HG03457 (cell line): Measurements from ENCODE around the gene OLIG2.

Source experiments
- ATAC-seq: cut with Tn5 transposase; IDR thresholded peaks from one replicate; pipeline ENCODE4 v1.9.1; 2021; ENCODE audit warnings: moderate number of reproducible peaks; ENCODE audit not compliant: unreplicated experiment

Gene OLIG2

GRCh38 chr21:33063907-33064622, 38.3 kb downstream of the OLIG2 start:
- no peak for ATAC-seq

DNA sequence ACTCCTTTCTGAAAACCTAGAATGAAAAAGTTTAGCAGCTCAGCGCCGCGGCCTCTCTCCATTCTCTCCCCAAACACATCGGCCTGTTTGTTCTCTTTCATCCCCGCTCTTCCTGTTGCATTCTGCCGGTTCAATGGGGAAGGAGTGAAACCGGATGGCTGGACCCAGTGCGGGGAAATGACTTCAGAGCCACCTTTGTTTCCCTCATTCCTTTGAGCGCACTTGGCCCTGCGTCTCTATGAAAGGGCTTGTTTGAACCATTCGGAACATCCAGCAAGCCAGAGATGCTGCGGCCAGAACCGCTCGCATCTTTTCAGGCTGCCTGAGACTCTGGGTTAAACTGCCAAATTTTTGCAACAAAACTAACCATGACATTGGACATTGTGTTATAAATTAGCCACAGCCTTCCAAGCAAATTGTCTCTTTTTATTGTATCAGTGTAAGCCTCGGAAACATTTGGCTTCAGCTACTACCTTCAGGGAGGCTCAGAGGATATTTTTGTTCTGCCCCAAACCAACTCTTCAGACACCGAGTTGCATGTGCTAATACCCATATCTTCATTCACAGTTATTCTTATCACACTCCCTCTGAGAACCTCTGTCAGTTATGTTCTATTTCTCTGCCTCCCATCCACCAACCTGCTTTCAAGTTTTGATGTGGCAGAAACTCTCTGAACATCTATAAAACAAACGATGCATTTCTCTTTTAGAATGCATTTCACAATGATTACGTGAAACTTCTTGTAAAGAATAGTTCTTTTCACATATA, 39.1 kb downstream of the OLIG2 start:
- ATAC-seq = no peak

GRCh38 chr21:33067043-33067442, 41.3 kb downstream of the OLIG2 start:
- no peak for ATAC-seq

DNA sequence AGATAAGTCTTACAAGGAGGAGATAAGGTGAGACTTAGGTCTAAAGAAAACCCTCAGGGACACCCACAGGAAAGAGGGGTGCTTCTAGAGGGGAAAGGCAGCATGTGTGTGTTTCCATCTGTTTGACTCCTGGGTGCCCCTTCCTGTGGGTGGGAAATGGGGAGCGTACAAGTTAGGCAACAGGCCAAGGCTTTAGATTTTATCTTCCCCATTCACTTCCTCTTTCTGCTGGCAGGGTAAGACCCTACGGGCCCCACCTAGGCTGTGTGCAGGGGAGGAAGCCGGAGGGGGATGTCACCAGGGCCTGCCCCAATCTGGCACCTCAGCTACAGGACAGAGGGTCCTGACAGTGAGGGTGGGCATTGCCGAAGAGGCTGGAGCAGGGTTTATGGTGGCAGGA, 41.7 kb downstream of the OLIG2 start:
- no peak for ATAC-seq

GRCh38 chr21:33069243-33069642, 43.5 kb downstream of the OLIG2 start:
- no peak for ATAC-seq

- no peak for ATAC-seq
Measured at GRCh38 chr21:33069645-33069993, 43.9 kb downstream of the OLIG2 start.

- ATAC-seq = no peak
Measured at GRCh38 chr21:33069994-33070743, 44.4 kb downstream of the OLIG2 start, which contains the start of gene OLIG1. Gene OLIG1 (plus strand): TSS chr21:33070141. CDS start chr21:33070247, 106 bp downstream.

- no peak for ATAC-seq
Measured at GRCh38 chr21:33070744-33070997, 44.9 kb downstream of the OLIG2 start.

GRCh38 chr21:33070998-33071769, 45.4 kb downstream of the OLIG2 start:
- no peak for ATAC-seq

- no peak for ATAC-seq
Measured at GRCh38 chr21:33071770-33072306, 46.1 kb downstream of the OLIG2 start.

GRCh38 chr21:33073636-33074035, 47.9 kb downstream of the OLIG2 start:
- no peak for ATAC-seq

- no peak for ATAC-seq
Measured at GRCh38 chr21:33075128-33075527, 49.4 kb downstream of the OLIG2 start.

- no peak for ATAC-seq
Measured at GRCh38 chr21:33075596-33076195, 50.0 kb downstream of the OLIG2 start.

DNA sequence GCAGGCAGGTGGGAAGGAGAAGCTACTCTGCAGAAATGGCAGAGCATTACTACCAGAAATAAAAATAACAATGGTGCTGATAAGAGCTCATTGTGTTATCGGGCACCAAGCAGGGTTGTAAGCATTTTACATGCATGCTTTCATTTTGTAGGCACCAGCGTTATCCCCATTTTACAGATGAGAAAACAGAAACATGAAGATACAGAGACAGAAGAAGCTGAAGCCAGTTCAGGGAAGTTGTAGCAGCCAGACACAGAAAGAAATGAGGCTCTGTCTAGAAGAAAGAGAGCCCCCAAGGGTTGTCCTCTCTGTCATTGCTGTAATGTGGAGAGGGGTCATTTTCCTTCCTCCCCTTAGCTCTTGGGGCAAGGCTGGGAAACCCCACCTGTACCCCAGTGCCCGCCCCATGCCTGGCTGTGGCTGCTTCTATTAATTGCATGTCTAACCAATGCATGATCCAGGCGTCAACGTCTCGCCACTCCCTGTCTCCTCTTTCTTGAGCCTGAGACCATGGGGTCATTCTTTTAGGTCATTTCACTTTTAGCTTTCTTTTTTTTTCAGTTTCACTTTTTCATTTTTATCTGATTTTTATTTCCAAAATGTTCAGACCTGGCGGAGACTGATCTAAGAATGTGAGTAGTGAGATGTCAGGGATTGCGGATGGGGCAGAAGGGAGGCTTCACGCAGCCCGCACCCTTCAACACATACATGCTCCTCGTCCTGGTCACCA, 51.0 kb downstream of the OLIG2 start:
- no peak for ATAC-seq
